ENCODE results near the gene THSD7A. TPM values are rescaled to one million over a fixed set of nuclear protein-coding genes. Genes with fewer than 3 reads are reported as not detected.

The THSD7A gene
- total RNA-seq, 4 donors from 2014 or later, result 0.30 to 2.6 (median 1.4) TPM

- 72 to 77% methylated on average over 2 of the region's 2 CpGs for WGBS, 2 donors
- TF ChIP-seq CTCF (IDR thresholded peaks at IDR 0.05) (no peak), POLR2A (IDR thresholded peaks at IDR 0.05) (no peak)
- DNase-seq (ENCODE audit: low spot score in 2 of 2), result no peak
- no peak overlapping the region for H3K4me3 ChIP-seq (ENCODE audit: low read depth, poor library complexity, severe bottlenecking)
- intact Hi-C loops (cut with DNase I; ENCODE audit: low total_unique reads), result no loop called here
Observed at GRCh38 chr7:11667810-11668185, 164.2 kb downstream of the THSD7A start.

GRCh38 chr7:11667071-11667809, 164.8 kb downstream of the THSD7A start:
- intact Hi-C loops (cut with DNase I; ENCODE audit: low total_unique reads), result no loop called here
- no peak for DNase-seq (ENCODE audit: low spot score in 2 of 2)
- H3K4me3 ChIP-seq (ENCODE audit: low read depth, poor library complexity, severe bottlenecking), result no peak overlapping the region
- TF ChIP-seq POLR2A (IDR thresholded peaks at IDR 0.05) (no peak), CTCF (IDR thresholded peaks at IDR 0.05) (no peak)
- WGBS, 2 donors, result 84 to 94% methylated on average over 7 of the region's 7 CpGs

GRCh38 chr7:11665357-11665756, 166.6 kb downstream of the THSD7A start:
- intact Hi-C loops (cut with DNase I; ENCODE audit: low total_unique reads), result no loop called here
- no peak for DNase-seq (ENCODE audit: low spot score in 2 of 2)
- TF ChIP-seq POLR2A (IDR thresholded peaks at IDR 0.05) (no peak), CTCF (IDR thresholded peaks at IDR 0.05) (no peak)
- no peak overlapping the region for H3K4me3 ChIP-seq (ENCODE audit: low read depth, poor library complexity, severe bottlenecking)
- 45 to 52% methylated on average over 3 of the region's 3 CpGs for WGBS, 2 donors

- 93% methylated on average over 1 of the region's 1 CpG for WGBS, 2 donors
- TF ChIP-seq CTCF (IDR thresholded peaks at IDR 0.05), result no peak
- TF ChIP-seq POLR2A (IDR thresholded peaks at IDR 0.05), result no peak
- intact Hi-C loops (cut with DNase I; ENCODE audit: low total_unique reads), result no loop called here
Observed at GRCh38 chr7:11655642-11656041, 176.4 kb downstream of the THSD7A start.

GRCh38 chr7:11655163-11655562, 176.8 kb downstream of the THSD7A start:
- intact Hi-C loops (cut with DNase I; ENCODE audit: low total_unique reads), result no loop called here
- no peak overlapping the region for H3K4me3 ChIP-seq (ENCODE audit: low read depth, poor library complexity, severe bottlenecking)
- TF ChIP-seq CTCF (IDR thresholded peaks at IDR 0.05) (no peak), POLR2A (IDR thresholded peaks at IDR 0.05) (no peak)
- DNase-seq (ENCODE audit: low spot score in 2 of 2), result no peak

More at GRCh38 chr7:11655642-11656041, 176.4 kb downstream of the THSD7A start:
- DNase-seq (ENCODE audit: low spot score in 2 of 2), result no peak
- H3K4me3 ChIP-seq (ENCODE audit: low read depth, poor library complexity, severe bottlenecking), result no peak overlapping the region

GRCh38 chr7:11650500-11650899, 181.5 kb downstream of the THSD7A start:
- no peak for DNase-seq (ENCODE audit: low spot score in 2 of 2)
- no peak overlapping the region for H3K4me3 ChIP-seq (ENCODE audit: low read depth, poor library complexity, severe bottlenecking)
- WGBS, 2 donors, result 88 to 90% methylated on average over 3 of the region's 3 CpGs
- TF ChIP-seq CTCF (IDR thresholded peaks at IDR 0.05), result no peak
- TF ChIP-seq POLR2A (IDR thresholded peaks at IDR 0.05), result no peak
- intact Hi-C loops (cut with DNase I; ENCODE audit: low total_unique reads), result no loop called here

Measured in lower leg skin (tissue), 4 donors.